PC-9 (cell line): ENCODE measurements around the gene NPL. TPM values are rescaled to one million over a fixed set of nuclear protein-coding genes. Genes with fewer than 3 reads are reported as not detected.

Source experiments
- BruUV-seq: library from RNA; stranded (reverse); fragments of 400-500 nt; replicated peaks from 2 replicates; lab custom pipeline; 2021; lab: Mats Ljungman, UMichigan
- CTCF ChIA-PET: fragments of 300-600 bp; sonication (Branson Sonifier 250); formaldehyde crosslinking; loops from one replicate; lab custom pipeline; 2022; ENCODE audit warnings: antibody characterized with exemption; lab: Charles Lee
- POLR2A ChIA-PET: fragments of 300-600 bp; sonication (Branson Sonifier 250); formaldehyde crosslinking; loops from one replicate; lab custom pipeline; 2022; ENCODE audit warnings: antibody characterized with exemption; ENCODE audit not compliant: unreplicated experiment; lab: Charles Lee
- DNase-seq, 2 experiments: peaks; one replicate each; pipeline versions ENCODE4 v3.0.0 to v3.0.0-alpha.2; 2015 to 2022; ENCODE audit warnings: mixed read lengths in 1 of 2
- H2AFZ ChIP-seq: fragments of 200-600 bp; sonication (generic); 2 replicates; pipeline ENCODE4 v1.8.1; 2017; ENCODE audit warnings: antibody characterized with exemption
- H3F3A ChIP-seq: fragments of 200-600 bp; sonication (generic); 2 replicates; pipeline ENCODE4 v1.8.1; 2017; ENCODE audit warnings: antibody characterized with exemption, mild to moderate bottlenecking, low read depth; ENCODE audit not compliant: insufficient read depth
- H3K27ac ChIP-seq: fragments of 200-600 bp; sonication (generic); 2 replicates; pipeline ENCODE4 v1.6.1; 2016; ENCODE audit warnings: mixed run types
- H3K27me3 ChIP-seq: fragments of 200-600 bp; sonication (generic); 2 replicates; pipeline ENCODE4 v1.6.1; 2016; ENCODE audit warnings: low read depth, mixed run types; ENCODE audit not compliant: insufficient read depth
- H3K36me3 ChIP-seq: fragments of 200-600 bp; sonication (generic); 2 replicates; pipeline ENCODE4 v1.6.1; 2016; ENCODE audit warnings: low read depth, mixed run types
- H3K4me1 ChIP-seq: fragments of 200-600 bp; sonication (generic); replicated peaks from 2 replicates; pipeline ENCODE4 v1.6.1; 2016; ENCODE audit warnings: mixed run types; ENCODE audit not compliant: insufficient read depth
- H3K4me2 ChIP-seq: fragments of 200-600 bp; sonication (generic); 2 replicates; pipeline ENCODE4 v1.6.1; 2017; ENCODE audit warnings: mixed run types
- H3K4me3 ChIP-seq: fragments of 200-600 bp; sonication (generic); 2 replicates; pipeline ENCODE4 v1.6.1; 2016; ENCODE audit warnings: mixed run types
- H3K79me2 ChIP-seq: fragments of 200-600 bp; sonication (generic); 2 replicates; pipeline ENCODE4 v1.6.1; 2017; ENCODE audit warnings: low read depth, mixed run types
- H3K9me2 ChIP-seq: fragments of 200-600 bp; sonication (generic); 2 replicates; pipeline ENCODE4 v1.8.1; 2017; ENCODE audit warnings: mild to moderate bottlenecking; ENCODE audit not compliant: insufficient read depth
- H3K9me3 ChIP-seq: fragments of 200-600 bp; sonication (generic); 2 replicates; pipeline ENCODE4 v1.8.1; 2016; ENCODE audit warnings: low read depth; ENCODE audit not compliant: insufficient read depth
- H4K20me1 ChIP-seq: fragments of 200-600 bp; sonication (generic); 2 replicates; pipeline ENCODE4 v1.8.1; 2017; ENCODE audit not compliant: insufficient read depth
- EZH2 ChIP-seq: fragments of 200-600 bp; sonication (generic); IDR thresholded peaks from 2 replicates; pipeline ENCODE4 v1.8.0; 2017; ENCODE audit warnings: antibody characterized with exemption, low read depth
- intact Hi-C: fragments of 100-400 bp; cut with micrococcal nuclease; formaldehyde crosslinking; loops from one replicate; pipeline ENCODE4 v1.10.0; 2022; ENCODE audit not compliant: unreplicated experiment
- total RNA-seq: library from RNA; stranded (reverse); gene quantifications from 2 replicates; pipeline ENCODE4 v1.2.3, GENCODE V29; 2021
- TF ChIP-seq, protein P1 (sequence below): fragments of 200-600 bp; sonication (generic); conservative IDR thresholded peaks from 2 replicates; pipeline ENCODE4 v1.6.1; 2017; ENCODE audit warnings: mixed run types, antibody characterized with exemption, mild to moderate bottlenecking, moderate library complexity

NPL gene
- total RNA-seq, 1 experiment from 2014 or later: 2.3 TPM

DNA sequence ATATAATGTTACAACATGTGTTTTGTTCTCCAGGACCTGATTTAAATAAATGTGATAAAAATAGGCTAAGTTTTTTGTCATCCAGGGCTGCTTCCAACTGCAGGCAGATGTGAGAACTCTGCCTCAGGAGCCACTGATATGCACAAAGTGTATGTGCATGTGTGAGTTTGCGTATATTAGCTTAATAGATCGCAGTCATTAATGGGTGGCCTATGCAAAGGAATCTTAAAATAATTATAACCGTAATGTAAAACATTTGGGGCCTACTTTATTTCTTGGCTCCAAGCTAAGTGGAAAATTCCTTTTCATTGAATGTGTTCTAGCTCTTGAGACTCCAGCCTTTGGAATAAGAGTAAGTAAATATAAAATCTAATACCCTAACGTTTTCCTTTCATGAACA is 66.3 kb downstream of the NPL start:
- peaks cover 87% of the 10 kb centered on the region for H3K36me3 ChIP-seq
- intact Hi-C loops: loop anchor here (2.0 to 10.0 kb wide), 2 partner anchors 15 to 769 kb away; no protein-coding TSS in a partner anchor

DNA sequence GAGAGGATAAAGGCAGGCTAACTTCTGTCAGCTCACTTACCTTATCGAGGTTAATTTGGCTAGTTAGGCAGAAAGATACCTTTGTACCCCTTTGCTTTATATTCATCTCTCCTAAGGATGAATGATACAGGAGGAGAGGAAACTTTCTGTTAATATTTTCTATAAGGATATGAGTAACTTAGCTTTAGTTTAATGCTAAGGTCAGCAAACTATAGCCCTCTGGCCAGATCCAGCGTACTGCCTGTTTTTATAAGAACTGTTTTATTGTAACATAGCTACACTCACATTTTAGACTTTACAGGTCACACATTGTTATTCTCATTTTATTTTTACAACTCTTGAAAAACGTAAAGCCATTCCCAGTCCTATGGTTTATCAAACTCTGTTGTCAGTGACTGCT is 67.6 kb downstream of the NPL start:
- Histone ChIP-seq H3K4me1 (no peaks in the 10 kb centered on the region), H3K9me3 (no peaks in the 10 kb centered on the region), H3K4me2 (no peak overlapping the region), H3K79me2 (peaks cover 43% of the 10 kb centered on the region), H2AFZ (no peak overlapping the region), H3K36me3 (peaks cover 85% of the 10 kb centered on the region), H3K9me2 (no peaks in the 10 kb centered on the region), H3K27ac (no peak overlapping the region), H3F3A (peaks cover 57% of the 10 kb centered on the region), H3K4me3 (no peak overlapping the region), H3K27me3 (no peaks in the 10 kb centered on the region), H4K20me1 (peaks cover 75% of the 10 kb centered on the region)
- ChIA-PET CTCF (no interaction called here), POLR2A (no interaction called here)
- TF ChIP-seq EZH2: no peak
- TF ChIP-seq, protein P1, sequence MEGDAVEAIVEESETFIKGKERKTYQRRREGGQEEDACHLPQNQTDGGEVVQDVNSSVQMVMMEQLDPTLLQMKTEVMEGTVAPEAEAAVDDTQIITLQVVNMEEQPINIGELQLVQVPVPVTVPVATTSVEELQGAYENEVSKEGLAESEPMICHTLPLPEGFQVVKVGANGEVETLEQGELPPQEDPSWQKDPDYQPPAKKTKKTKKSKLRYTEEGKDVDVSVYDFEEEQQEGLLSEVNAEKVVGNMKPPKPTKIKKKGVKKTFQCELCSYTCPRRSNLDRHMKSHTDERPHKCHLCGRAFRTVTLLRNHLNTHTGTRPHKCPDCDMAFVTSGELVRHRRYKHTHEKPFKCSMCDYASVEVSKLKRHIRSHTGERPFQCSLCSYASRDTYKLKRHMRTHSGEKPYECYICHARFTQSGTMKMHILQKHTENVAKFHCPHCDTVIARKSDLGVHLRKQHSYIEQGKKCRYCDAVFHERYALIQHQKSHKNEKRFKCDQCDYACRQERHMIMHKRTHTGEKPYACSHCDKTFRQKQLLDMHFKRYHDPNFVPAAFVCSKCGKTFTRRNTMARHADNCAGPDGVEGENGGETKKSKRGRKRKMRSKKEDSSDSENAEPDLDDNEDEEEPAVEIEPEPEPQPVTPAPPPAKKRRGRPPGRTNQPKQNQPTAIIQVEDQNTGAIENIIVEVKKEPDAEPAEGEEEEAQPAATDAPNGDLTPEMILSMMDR: no peak
- DNase-seq: no peak
- BruUV-seq: no TSS peak
- intact Hi-C loops: loop anchor here (10.0 kb wide), 1 partner anchor 768 kb away; no protein-coding TSS in a partner anchor

More for the DNA sequence above, 66.3 kb downstream of the NPL start:
- Histone ChIP-seq H3K4me2 (no peak overlapping the region), H3F3A (peaks cover 67% of the 10 kb centered on the region), H3K79me2 (peaks cover 49% of the 10 kb centered on the region), H3K9me3 (no peaks in the 10 kb centered on the region), H3K27me3 (no peaks in the 10 kb centered on the region), H3K4me3 (no peak overlapping the region), H4K20me1 (peaks cover 77% of the 10 kb centered on the region), H2AFZ (no peak overlapping the region), H3K4me1 (no peaks in the 10 kb centered on the region), H3K27ac (no peak overlapping the region), H3K9me2 (no peaks in the 10 kb centered on the region)
- CTCF ChIA-PET: interaction anchor here (0.6 kb wide), 1 partner anchor 18 kb away, joined by 4 read pairs; no protein-coding TSS in a partner anchor
- DNase-seq: no peak
- POLR2A ChIA-PET: no interaction called here
- TF ChIP-seq EZH2: no peak
- TF ChIP-seq, protein P1: no peak
- BruUV-seq: no TSS peak

DNA sequence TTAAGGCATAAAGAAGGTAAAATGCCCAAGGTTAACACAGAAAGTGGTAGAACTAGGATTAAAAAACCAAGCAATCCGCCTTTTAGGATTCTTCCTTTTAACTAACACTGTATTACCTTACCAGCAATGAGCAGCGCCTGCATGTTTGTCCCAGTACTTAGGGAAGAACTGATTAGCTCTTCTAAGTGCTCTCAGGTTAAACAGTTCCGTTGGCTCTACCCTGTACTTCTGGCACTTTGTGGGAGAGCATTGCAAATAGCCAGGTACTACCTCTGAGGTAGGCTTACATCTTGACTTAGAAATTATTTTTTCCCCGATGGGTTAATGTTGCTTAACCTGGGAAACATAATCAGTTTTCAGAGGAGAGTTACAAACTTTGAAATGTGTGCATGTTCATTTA is 71.1 kb downstream of the NPL start:
- H3K36me3 ChIP-seq: peaks cover 81% of the 10 kb centered on the region
- no peak overlapping the region for H2AFZ ChIP-seq
- H3K4me1 ChIP-seq: no peaks in the 10 kb centered on the region
- H3K9me3 ChIP-seq: no peaks in the 10 kb centered on the region
- H3K79me2 ChIP-seq: peaks cover 27% of the 10 kb centered on the region
- no peak for DNase-seq
- H3K4me2 ChIP-seq: no peak overlapping the region
- H3K4me3 ChIP-seq: no peak overlapping the region
- peaks cover 57% of the 10 kb centered on the region for H3F3A ChIP-seq
- H3K9me2 ChIP-seq: no peaks in the 10 kb centered on the region
- no peak for TF ChIP-seq EZH2
- TF ChIP-seq, protein P1: no peak
- no peaks in the 10 kb centered on the region for H3K27me3 ChIP-seq
- BruUV-seq: no TSS peak
- H4K20me1 ChIP-seq: peaks cover 60% of the 10 kb centered on the region
- intact Hi-C loops: loop anchor here (10.0 kb wide), 1 partner anchor 674 kb away; no protein-coding TSS in a partner anchor
- CTCF ChIA-PET: no interaction called here
- POLR2A ChIA-PET: no interaction called here
- H3K27ac ChIP-seq: no peak overlapping the region
